GM19099 (cell line): ENCODE results near the gene NFRKB.

ENCODE experiments used
- POLR2A ChIP-seq: IDR thresholded peaks from 3 replicates; pipeline ENCODE4 v1.6.1; 2011; ENCODE audit warnings: low read depth; ENCODE audit not compliant: insufficient read length; ENCODE audit errors: extremely low read depth

NFRKB gene

GRCh38 chr11:129861702-129862522, 33.5 kb downstream of the NFRKB start:
- TF ChIP-seq POLR2A = no peak

DNA sequence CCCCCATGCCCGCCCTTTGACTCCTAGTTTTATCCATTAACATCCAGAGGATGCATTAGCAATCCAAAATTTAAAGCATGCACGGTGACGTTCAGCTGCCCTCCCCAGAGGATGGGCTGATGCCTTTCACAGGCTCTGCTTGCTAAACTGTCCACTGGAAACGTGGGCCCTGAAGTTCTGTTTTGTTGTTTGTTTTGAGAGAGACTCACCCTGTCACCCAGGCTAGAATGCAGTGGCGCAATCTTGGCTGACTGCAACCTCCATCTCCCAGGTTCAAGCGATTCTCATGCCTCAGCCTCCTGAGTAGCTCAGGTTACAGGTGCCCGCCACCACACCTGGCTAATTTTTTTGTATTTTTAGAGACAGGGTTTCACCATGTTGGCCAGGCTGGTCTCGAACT, 39.3 kb downstream of the NFRKB start:
- no peak for TF ChIP-seq POLR2A

DNA sequence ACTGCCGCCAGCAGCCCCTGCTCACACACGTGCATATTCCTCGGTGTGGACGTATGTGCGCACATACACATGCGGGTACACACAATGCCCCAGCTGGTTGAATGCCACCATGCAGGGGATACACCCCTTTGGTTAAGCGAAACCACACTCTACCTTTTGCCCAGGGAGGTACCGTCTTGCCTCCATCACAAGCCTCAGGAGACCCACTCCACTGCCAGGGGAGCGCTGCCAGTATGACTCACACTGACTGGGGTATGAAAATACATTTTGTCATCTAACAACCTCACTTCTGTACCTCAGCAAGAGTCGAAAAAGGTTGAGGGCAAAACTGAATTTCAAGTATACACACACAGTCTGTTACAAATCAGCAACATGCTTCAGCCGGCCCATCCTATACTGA, 40.3 kb downstream of the NFRKB start:
- no peak for TF ChIP-seq POLR2A

DNA sequence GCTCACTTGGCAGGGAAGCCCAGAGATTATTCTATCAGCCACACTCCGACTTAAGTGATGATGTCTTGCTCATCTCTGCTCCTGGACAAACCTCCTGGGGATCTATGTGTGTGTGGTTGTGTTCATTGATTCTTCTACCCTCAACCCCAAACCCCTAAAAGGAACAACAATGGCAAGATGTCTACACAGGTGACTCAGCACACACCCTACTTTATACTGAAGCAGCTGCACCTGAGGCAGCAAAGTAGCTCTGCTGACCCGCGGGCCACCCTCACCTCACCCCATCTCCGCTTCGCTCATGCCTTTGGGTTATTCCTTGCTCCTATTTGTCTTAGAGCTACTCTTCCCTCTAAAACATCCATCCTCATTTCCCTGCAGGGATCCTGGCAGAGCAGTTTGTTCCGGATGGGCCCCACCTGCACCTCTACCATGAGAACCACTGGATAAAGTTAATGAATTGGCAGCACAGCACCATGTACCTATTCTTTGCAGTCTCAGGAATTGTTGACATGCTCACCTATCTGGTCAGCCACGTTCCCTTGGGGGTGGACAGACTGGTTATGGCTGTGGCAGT, 41.1 kb downstream of the NFRKB start:
- no peak for TF ChIP-seq POLR2A

GRCh38 chr11:129853518-129854231, 41.7 kb downstream of the NFRKB start:
- TF ChIP-seq POLR2A = no peak

GRCh38 chr11:129852125-129852740, 43.1 kb downstream of the NFRKB start:
- TF ChIP-seq POLR2A = no peak

- TF ChIP-seq POLR2A = no peak
These were observed 45.8 kb downstream of the NFRKB start for GRCh38 chr11:129849447-129850130.

GRCh38 chr11:129846508-129847335, 48.7 kb downstream of the NFRKB start:
- no peak for TF ChIP-seq POLR2A
